ENCODE data around the gene ARHGEF7. TPM values are rescaled to one million over a fixed set of nuclear protein-coding genes. Genes with fewer than 3 reads are reported as not detected.
"Not testable (repeated sequence)": the region's sequence is repeated elsewhere in the genome, so short reads cannot be mapped to it uniquely, and the experiment has no call there.

ARHGEF7 gene
- total RNA-seq, 4 donors from 2014 or later: 11.5 to 57.2 (median 36.5) TPM

- Histone ChIP-seq H3K4me3 (no peak overlapping the region), H3K36me3 (no peaks in the 10 kb centered on the region), H3K27ac (no peak overlapping the region), H3K4me1 (no peaks in the 10 kb centered on the region), H3K27me3 (peaks cover 0 to 4% (median 0%) of the 10 kb centered on the region in 4 donors), H3K9me3 (no peaks in the 10 kb centered on the region)
- WGBS, 2 donors: 30 to 38% methylated on average over 2 to 4 of the region's 4 CpGs
- intact Hi-C loops (cut with DNase I): no loop called here
- TF ChIP-seq POLR2A (IDR thresholded peaks at IDR 0.05) (no peak), CTCF (IDR thresholded peaks at IDR 0.05) (no peak)
- no peak for DNase-seq
Observed at GRCh38 chr13:111082240-111082639, 32.9 kb upstream of the ARHGEF7 start.

GRCh38 chr13:111082769-111083168 is 32.3 kb upstream of the ARHGEF7 start:
- H3K9me3 ChIP-seq; H3K27ac ChIP-seq; intact Hi-C loops (cut with DNase I); H3K27me3 ChIP-seq; DNase-seq; H3K4me3 ChIP-seq; H3K36me3 ChIP-seq; H3K4me1 ChIP-seq: not testable (repeated sequence)
- WGBS, 2 donors: 95% methylated on average over 14 of the region's 14 CpGs

DNA sequence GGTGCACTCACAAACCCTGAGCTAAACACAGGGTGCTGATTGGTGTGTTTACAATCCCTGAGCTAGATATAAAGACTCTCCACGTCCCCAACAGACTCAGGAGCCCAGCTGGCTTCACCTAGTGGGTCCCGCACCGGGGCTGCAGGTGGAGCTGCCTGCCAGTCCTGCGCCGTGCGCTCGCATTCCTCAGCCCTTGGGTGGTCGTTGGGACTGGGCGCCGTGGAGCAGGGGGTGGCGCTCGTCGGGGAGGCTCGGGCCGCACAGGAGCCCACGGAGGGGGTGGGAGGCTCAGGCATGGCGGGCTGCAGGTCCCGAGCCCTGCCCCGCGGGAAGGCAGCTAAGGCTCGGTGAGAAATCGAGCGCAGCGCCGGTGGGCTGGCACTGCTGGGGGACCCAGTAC is 31.4 kb upstream of the ARHGEF7 start:
- not testable (repeated sequence) for DNase-seq

GRCh38 chr13:111090169-111090568 is 24.9 kb upstream of the ARHGEF7 start:
- TF ChIP-seq CTCF (IDR thresholded peaks at IDR 0.05) (no peak), POLR2A (IDR thresholded peaks at IDR 0.05) (no peak)
- Histone ChIP-seq H3K4me1 (no peaks in the 10 kb centered on the region), H3K27me3 (peaks cover 0 to 36% (median 0%) of the 10 kb centered on the region in 4 donors), H3K36me3 (no peaks in the 10 kb centered on the region), H3K27ac (no peak overlapping the region), H3K4me3 (no peak overlapping the region), H3K9me3 (no peaks in the 10 kb centered on the region)
- 73 to 75% methylated on average over 6 to 7 of the region's 7 CpGs for WGBS, 2 donors
- intact Hi-C loops (cut with DNase I): no loop called here
- DNase-seq: no peak

More for the DNA sequence above, 31.4 kb upstream of the ARHGEF7 start:
- H3K36me3 ChIP-seq; H3K27me3 ChIP-seq; H3K4me1 ChIP-seq; H3K4me3 ChIP-seq; H3K27ac ChIP-seq; H3K9me3 ChIP-seq; intact Hi-C loops (cut with DNase I): not testable (repeated sequence)
- no CpG with 5 or more reads among the region's 25 CpGs for WGBS, 2 donors

DNA sequence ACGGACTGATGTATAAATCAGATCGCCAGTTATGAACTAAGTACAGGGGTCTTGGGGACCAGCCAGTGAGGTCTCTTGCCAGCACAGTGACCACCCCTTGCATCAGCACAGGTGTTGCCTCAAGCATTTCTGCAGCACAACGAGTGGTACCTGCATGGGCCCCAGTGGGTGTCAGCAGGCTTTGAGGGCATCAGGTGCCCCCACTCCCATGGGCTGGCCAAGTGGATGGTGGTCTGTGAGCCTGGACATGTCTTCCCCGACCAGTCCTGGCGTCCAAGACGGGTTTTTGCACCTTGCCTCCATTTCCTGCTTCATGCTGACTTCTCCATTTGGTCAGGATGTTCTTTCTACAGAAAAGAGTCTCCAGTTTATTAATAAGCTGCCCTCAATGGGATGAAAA is 22.4 kb upstream of the ARHGEF7 start:
- H3K9me3 ChIP-seq: no peaks in the 10 kb centered on the region
- H3K27ac ChIP-seq: no peak overlapping the region
- intact Hi-C loops (cut with DNase I): no loop called here
- H3K36me3 ChIP-seq: no peaks in the 10 kb centered on the region
- no peak for DNase-seq
- no peak for TF ChIP-seq POLR2A (IDR thresholded peaks at IDR 0.05)
- no peak for TF ChIP-seq CTCF (IDR thresholded peaks at IDR 0.05)
- peaks cover 0 to 60% (median 3%) of the 10 kb centered on the region in 4 donors for H3K27me3 ChIP-seq
- no peaks in the 10 kb centered on the region for H3K4me1 ChIP-seq
- WGBS, 2 donors: 66 to 71% methylated on average over 6 of the region's 6 CpGs
- H3K4me3 ChIP-seq: no peak overlapping the region

DNA sequence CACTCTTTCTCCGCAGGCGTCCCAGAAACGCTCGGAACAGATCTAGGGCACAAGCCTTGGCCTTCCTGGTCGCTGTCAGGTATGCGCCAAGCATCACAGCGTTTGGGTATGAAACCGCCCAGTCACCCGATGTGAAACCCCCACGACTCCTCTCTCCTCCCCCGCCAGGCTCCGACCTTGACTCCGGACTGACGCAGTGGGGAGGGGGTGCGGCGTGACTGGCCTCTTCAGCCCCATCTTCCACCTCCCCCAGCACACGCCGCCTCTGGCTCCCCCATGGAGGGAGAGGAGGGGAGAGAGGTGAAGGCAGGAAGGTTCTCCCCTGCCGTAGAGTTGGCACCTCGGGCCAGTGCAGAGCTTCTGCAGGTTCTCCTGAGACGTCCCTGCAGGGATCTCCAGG is 22.0 kb upstream of the ARHGEF7 start:
- peaks cover 0 to 63% (median 3%) of the 10 kb centered on the region in 4 donors for H3K27me3 ChIP-seq
- 83 to 84% methylated on average over 3 to 9 of the region's 21 CpGs for WGBS, 2 donors
- no peak for DNase-seq

More for the DNA sequence above, 22.0 kb upstream of the ARHGEF7 start:
- no peaks in the 10 kb centered on the region for H3K4me1 ChIP-seq
- no peaks in the 10 kb centered on the region for H3K9me3 ChIP-seq
- H3K27ac ChIP-seq: no peak overlapping the region
- no peak for TF ChIP-seq POLR2A (IDR thresholded peaks at IDR 0.05)
- no peak for TF ChIP-seq CTCF (IDR thresholded peaks at IDR 0.05)
- intact Hi-C loops (cut with DNase I): no loop called here
- no peaks in the 10 kb centered on the region for H3K36me3 ChIP-seq
- H3K4me3 ChIP-seq: no peak overlapping the region
